Astrocyte of the hippocampus (primary cell): ENCODE data around the gene IL22RA1.

Experiments used
- DNase-seq: peaks from one replicate; pipeline ENCODE4 v3.0.0; 2011; ENCODE audit warnings: low read depth, low spot score

The IL22RA1 gene

GRCh38 chr1:24167008-24167407 lies 24.1 kb upstream of the IL22RA1 start:
- DNase-seq, result no peak

GRCh38 chr1:24165500-24165899 lies 22.6 kb upstream of the IL22RA1 start:
- no peak for DNase-seq

GRCh38 chr1:24164004-24164403 lies 21.1 kb upstream of the IL22RA1 start:
- DNase-seq, result no peak

- DNase-seq, result no peak
Measured at GRCh38 chr1:24162201-24162600, 19.3 kb upstream of the IL22RA1 start.

GRCh38 chr1:24161270-24161669 lies 18.3 kb upstream of the IL22RA1 start:
- DNase-seq, result no peak

GRCh38 chr1:24159366-24159765 lies 16.4 kb upstream of the IL22RA1 start:
- DNase-seq, result no peak

GRCh38 chr1:24157918-24158481 lies 15.1 kb upstream of the IL22RA1 start:
- no peak for DNase-seq

GRCh38 chr1:24156542-24157260 lies 13.8 kb upstream of the IL22RA1 start:
- DNase-seq, result no peak

- DNase-seq, result no peak
Measured at GRCh38 chr1:24155011-24155782, 12.3 kb upstream of the IL22RA1 start.

- no peak for DNase-seq
Measured at GRCh38 chr1:24154215-24154614, 11.3 kb upstream of the IL22RA1 start.

- DNase-seq, result no peak
Measured at GRCh38 chr1:24152631-24153494, 9.9 kb upstream of the IL22RA1 start.

GRCh38 chr1:24151175-24151533 lies 8.2 kb upstream of the IL22RA1 start:
- DNase-seq, result peak; percentile 20

GRCh38 chr1:24150234-24151174 lies 7.6 kb upstream of the IL22RA1 start:
- peak; percentile 91 for DNase-seq

GRCh38 chr1:24149866-24150233 lies 6.9 kb upstream of the IL22RA1 start:
- DNase-seq, result peak; percentile 22

GRCh38 chr1:24147816-24148215 lies 4.9 kb upstream of the IL22RA1 start:
- DNase-seq, result no peak

GRCh38 chr1:24147194-24147593 lies 4.3 kb upstream of the IL22RA1 start:
- no peak for DNase-seq

GRCh38 chr1:24141311-24141997 lies 1.5 kb downstream of the IL22RA1 start:
- no peak for DNase-seq

GRCh38 chr1:24140741-24141181 lies 2.2 kb downstream of the IL22RA1 start:
- DNase-seq, result no peak

GRCh38 chr1:24139841-24140425 lies 3.0 kb downstream of the IL22RA1 start:
- DNase-seq, result no peak

- no peak for DNase-seq
Measured at GRCh38 chr1:24139222-24139489, 3.8 kb downstream of the IL22RA1 start.
